ENCODE data around the gene SLC10A6. TPM values are rescaled to one million over a fixed set of nuclear protein-coding genes. Genes with fewer than 3 reads are reported as not detected.

The SLC10A6 gene
- total and polyA plus RNA-seq, 10 of the 15 experiments (the other 5 are each of a cell fraction or from before 2014, with no cell fraction given), result 0.05 TPM; not detected in 9

- no peak; the same call in 2 of the 3 replicates for ATAC-seq
Observed at GRCh38 chr4:86815653-86816052, 33.5 kb downstream of the SLC10A6 start.

GRCh38 chr4:86810847-86811246, 38.3 kb downstream of the SLC10A6 start:
- Histone ChIP-seq H3K4me2 (ENCODE audit: control insufficient read depth, insufficient read depth) (no peak overlapping the region), H3K36me3 (ENCODE audit: control insufficient read depth in 2 of 2, insufficient read depth in 2 of 2, low read length in 1 of 2) (peaks cover 0 to 1% of the 10 kb centered on the region in 2 experiments; a peak in 2 of 4 replicates), H3K4me1 (ENCODE audit: control insufficient read depth, insufficient read depth, low read length) (no peaks in the 10 kb centered on the region), H3K79me2 (ENCODE audit: control insufficient read depth, insufficient read depth, low read length) (no peaks in the 10 kb centered on the region), H3K9ac (ENCODE audit: control insufficient read depth, insufficient read depth, low read length) (no peak overlapping the region), H3K27me3 (replicated peaks in 1 of 2; ENCODE audit: control insufficient read depth in 2 of 2, insufficient read depth in 2 of 2, low read length in 1 of 2) (no peaks in the 10 kb centered on the region), H4K20me1 (ENCODE audit: control insufficient read depth, insufficient read depth) (no peaks in the 10 kb centered on the region), H3K4me3 (no peak overlapping the region), H3K27ac (ENCODE audit: control insufficient read depth, insufficient read depth) (no peak overlapping the region), H2AFZ (ENCODE audit: control insufficient read depth, low read depth, low read length) (no peak overlapping the region), H3K9me3 (replicated peaks; ENCODE audit: control insufficient read depth, insufficient read depth, low read length) (peaks cover 1% of the 10 kb centered on the region; the same call in 1 of the 3 replicates)
- FAIRE-seq (no peak), DNase-seq (ENCODE audit: low read depth, low spot score) (no peak), ATAC-seq (no peak)
- ChIA-PET CTCF (interaction anchor here (1.3 to 1.5 kb wide), 2 partner anchors 312 to 314 kb away, joined by 4 to 5 read pairs; no protein-coding TSS in a partner anchor), SMC1A (ENCODE audit: uncharacterized antibody, unreplicated experiment) (no interaction called here), RAD21 (ENCODE audit: unreplicated experiment) (interaction anchor here (1.0 kb wide), 1 partner anchor 289 kb away, joined by 3 read pairs; no protein-coding TSS in a partner anchor), POLR2A (no interaction called here)
- BruUV-seq (replicated peaks), result no TSS peak
- in situ Hi-C loops (cut with MboI) (no loop called here), intact Hi-C loops (cut with micrococcal nuclease; ENCODE audit: unreplicated experiment) (loop anchor here (10.0 kb wide), 1 partner anchor 316 kb away; no protein-coding TSS in a partner anchor)
- 43% methylated on average over 3 of the region's 3 CpGs for WGBS (ENCODE audit: insufficient coverage, insufficient replicate concordance, low lambda C conversion rate, missing lambda C conversion rate)
- no peak for TF ChIP-seq NR2C2 (IDR thresholded peaks at IDR 0.05; ENCODE audit: borderline replicate concordance, control insufficient read depth, insufficient read length, low read depth)
- TF ChIP-seq ZBTB33 (IDR thresholded peaks at IDR 0.05), result no peak
- TF ChIP-seq CUX1 (IDR thresholded peaks at IDR 0.05; ENCODE audit: insufficient replicate concordance, low read depth, low read length), result no peak
- TF ChIP-seq POLR2AphosphoS2 (IDR thresholded peaks at IDR 0.05; ENCODE audit: low read depth, low read length), result no peak
- no peak for TF ChIP-seq HDAC2 (IDR thresholded peaks at IDR 0.05)

More at GRCh38 chr4:86815653-86816052, 33.5 kb downstream of the SLC10A6 start:
- no peak overlapping the region for H3K4me3 ChIP-seq
- ChIA-PET POLR2A (interaction anchor here (0.8 kb wide), 1 partner anchor 27 kb away, joined by 3 read pairs; no protein-coding TSS in a partner anchor), RAD21 (ENCODE audit: unreplicated experiment) (interaction anchor here (1.4 kb wide), 1 partner anchor 319 kb away, joined by 8 read pairs; no protein-coding TSS in a partner anchor), SMC1A (ENCODE audit: uncharacterized antibody, unreplicated experiment) (interaction anchor here (1.4 to 8.1 kb wide), 2 partner anchors 15 to 318 kb away, joined by 5 to 59 read pairs; no protein-coding TSS in a partner anchor), CTCF (interaction anchor here (1.1 to 7.8 kb wide), 2 partner anchors 293 to 317 kb away, joined by 3 to 71 read pairs; no protein-coding TSS in a partner anchor)
- 6% methylated on average over 1 of the region's 1 CpG for WGBS (ENCODE audit: insufficient coverage, insufficient replicate concordance, low lambda C conversion rate, missing lambda C conversion rate)
- H3K4me2 ChIP-seq (ENCODE audit: control insufficient read depth, insufficient read depth), result no peak overlapping the region
- H3K9ac ChIP-seq (ENCODE audit: control insufficient read depth, insufficient read depth, low read length), result no peak overlapping the region
- H3K27me3 ChIP-seq (replicated peaks in 1 of 2; ENCODE audit: control insufficient read depth in 2 of 2, insufficient read depth in 2 of 2, low read length in 1 of 2), result no peaks in the 10 kb centered on the region
- H3K9me3 ChIP-seq (replicated peaks; ENCODE audit: control insufficient read depth, insufficient read depth, low read length), result peaks cover 1% of the 10 kb centered on the region; the same call in 1 of the 3 replicates
- no peak for FAIRE-seq
- DNase-seq (ENCODE audit: low read depth, low spot score), result no peak
- no peaks in the 10 kb centered on the region for H3K4me1 ChIP-seq (ENCODE audit: control insufficient read depth, insufficient read depth, low read length)
- no peak for TF ChIP-seq SRF (IDR thresholded peaks at IDR 0.05; ENCODE audit: low read depth in 2 of 2, low read length in 2 of 2)
- TF ChIP-seq HCFC1 (IDR thresholded peaks at IDR 0.05; ENCODE audit: low read length), result no peak
- no peak for TF ChIP-seq JUNB (IDR thresholded peaks at IDR 0.05)
- TF ChIP-seq ZNF24 (IDR thresholded peaks at IDR 0.05), result no peak
- no peak for TF ChIP-seq TCF12 (IDR thresholded peaks at IDR 0.05; ENCODE audit: low read depth, low read length)
- TF ChIP-seq FOXM1 (IDR thresholded peaks at IDR 0.05; ENCODE audit: low read depth, low read length), result no peak
- no peak for TF ChIP-seq TARDBP (IDR thresholded peaks at IDR 0.05; ENCODE audit: borderline replicate concordance)
- TF ChIP-seq STAT1 (conservative IDR thresholded peaks at IDR 0.05), result no peak
- no peak for TF ChIP-seq JUND (IDR thresholded peaks at IDR 0.05; ENCODE audit: low read depth, low read length)
- TF ChIP-seq YBX1 (IDR thresholded peaks at IDR 0.05), result no peak
- peaks cover 0 to 1% of the 10 kb centered on the region in 2 experiments; a peak in 2 of 4 replicates for H3K36me3 ChIP-seq (ENCODE audit: control insufficient read depth in 2 of 2, insufficient read depth in 2 of 2, low read length in 1 of 2)
- no peaks in the 10 kb centered on the region for H4K20me1 ChIP-seq (ENCODE audit: control insufficient read depth, insufficient read depth)
- in situ Hi-C loops (cut with MboI) (no loop called here), intact Hi-C loops (cut with micrococcal nuclease; ENCODE audit: unreplicated experiment) (loop anchor here (10.0 kb wide), 1 partner anchor 321 kb away; no protein-coding TSS in a partner anchor)
- no peak overlapping the region for H3K27ac ChIP-seq (ENCODE audit: control insufficient read depth, insufficient read depth)
- H2AFZ ChIP-seq (ENCODE audit: control insufficient read depth, low read depth, low read length), result no peak overlapping the region
- no TSS peak for BruUV-seq (replicated peaks)
- no peaks in the 10 kb centered on the region for H3K79me2 ChIP-seq (ENCODE audit: control insufficient read depth, insufficient read depth, low read length)
